Activated CD8-positive, alpha-beta memory T cell treated with anti-CD3 and anti-CD28 coated beads for 4 hours (primary cell): Measurements from ENCODE around the gene ST6GALNAC4.

Experiments used
- DNase-seq, 2 donors: peaks; one replicate each; pipeline ENCODE4 v3.0.0-alpha.2; 2020; ENCODE audit warnings: low read depth in 2 of 2

Gene ST6GALNAC4

GRCh38 chr9:127929625-127929979 lies 12.8 kb upstream of the ST6GALNAC4 start:
- DNase-seq: no peak

DNA sequence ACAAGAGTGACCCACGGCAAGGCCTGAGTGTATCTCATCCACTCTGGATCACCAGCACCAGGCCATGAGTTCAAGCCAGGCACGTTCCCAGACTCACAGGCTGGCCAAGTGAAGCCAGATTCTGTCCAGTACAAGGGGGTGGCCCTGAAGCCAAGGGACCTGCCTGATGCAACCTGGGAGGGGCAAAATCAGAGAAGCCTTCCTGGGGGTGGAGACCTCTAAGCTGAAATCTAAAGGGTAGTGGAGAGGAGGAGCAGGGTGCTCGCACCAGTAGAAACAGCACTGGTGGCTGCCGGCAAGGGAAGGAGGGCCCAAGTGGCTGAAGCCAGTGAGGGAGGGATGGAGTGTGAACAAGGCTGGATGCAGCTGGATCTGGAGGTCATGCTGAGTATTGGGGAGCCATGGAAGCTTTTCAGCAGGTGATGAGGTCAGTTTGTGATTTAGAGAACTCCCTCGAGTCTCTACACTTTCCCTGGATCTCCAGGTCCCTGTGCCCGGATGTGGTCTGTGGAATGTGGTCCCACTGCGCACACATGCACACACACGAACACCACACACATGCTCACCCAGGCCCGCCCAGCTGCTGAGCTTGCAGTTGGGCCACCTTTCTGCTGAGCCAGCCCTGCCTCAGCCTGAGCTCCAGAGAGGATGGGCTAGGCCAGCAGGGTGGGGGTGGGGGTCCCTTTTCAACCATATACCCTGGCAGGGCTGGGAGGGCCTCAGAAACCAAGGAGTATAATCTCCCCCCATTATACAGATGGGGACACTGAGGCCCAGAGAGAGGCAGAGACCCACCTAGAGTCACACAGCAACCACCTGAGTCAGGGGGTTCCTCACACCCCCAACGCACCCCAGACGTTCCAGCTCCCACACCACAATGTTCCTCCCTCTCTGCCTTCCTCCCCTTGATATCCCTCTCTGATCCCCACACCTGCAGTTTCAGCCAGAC lies 12.1 kb upstream of the ST6GALNAC4 start:
- DNase-seq: no peak

- DNase-seq: no peak
Observed at GRCh38 chr9:127927988-127928675, 11.3 kb upstream of the ST6GALNAC4 start.

DNA sequence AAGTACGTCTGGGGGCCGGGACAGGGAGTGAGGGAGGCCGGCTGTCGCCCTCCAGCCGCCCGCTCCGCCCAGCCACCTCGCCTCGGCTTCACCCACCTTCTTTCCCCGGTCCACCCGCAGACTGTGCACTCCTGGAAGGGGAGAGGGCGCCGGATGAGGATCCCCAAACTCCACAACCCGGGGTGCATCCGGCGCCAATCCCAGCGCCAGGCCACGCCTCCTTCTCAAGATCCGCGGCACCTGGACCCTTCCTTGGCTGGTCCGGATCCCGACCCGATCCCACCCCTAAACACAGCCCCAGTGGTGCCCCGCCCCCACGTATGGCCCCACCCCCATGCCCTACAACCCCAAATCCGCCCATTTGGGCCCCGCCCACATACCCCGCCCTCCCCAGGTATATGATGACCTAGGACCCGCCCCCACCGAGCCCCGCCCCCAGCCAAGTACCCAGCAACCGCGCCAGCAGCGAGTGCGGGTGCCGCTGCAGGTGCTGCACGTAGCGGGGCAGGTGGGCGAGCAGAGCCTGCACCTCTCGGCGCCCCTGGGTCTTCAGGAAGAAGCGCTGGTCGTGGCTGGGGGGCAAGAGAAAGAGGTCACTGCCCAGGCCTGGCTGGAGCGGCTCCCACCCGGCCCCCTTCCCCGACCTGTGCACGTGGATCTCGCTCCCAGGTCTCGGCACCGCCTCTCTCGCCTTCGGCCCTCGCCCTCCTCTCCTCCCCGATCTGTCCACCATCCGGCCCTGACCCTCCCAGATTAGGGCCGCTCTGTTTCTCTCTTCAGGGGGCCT lies 10.6 kb upstream of the ST6GALNAC4 start:
- DNase-seq: peak; percentile 47 to 54

GRCh38 chr9:127926906-127927200 lies 10.0 kb upstream of the ST6GALNAC4 start:
- DNase-seq: no peak

DNA sequence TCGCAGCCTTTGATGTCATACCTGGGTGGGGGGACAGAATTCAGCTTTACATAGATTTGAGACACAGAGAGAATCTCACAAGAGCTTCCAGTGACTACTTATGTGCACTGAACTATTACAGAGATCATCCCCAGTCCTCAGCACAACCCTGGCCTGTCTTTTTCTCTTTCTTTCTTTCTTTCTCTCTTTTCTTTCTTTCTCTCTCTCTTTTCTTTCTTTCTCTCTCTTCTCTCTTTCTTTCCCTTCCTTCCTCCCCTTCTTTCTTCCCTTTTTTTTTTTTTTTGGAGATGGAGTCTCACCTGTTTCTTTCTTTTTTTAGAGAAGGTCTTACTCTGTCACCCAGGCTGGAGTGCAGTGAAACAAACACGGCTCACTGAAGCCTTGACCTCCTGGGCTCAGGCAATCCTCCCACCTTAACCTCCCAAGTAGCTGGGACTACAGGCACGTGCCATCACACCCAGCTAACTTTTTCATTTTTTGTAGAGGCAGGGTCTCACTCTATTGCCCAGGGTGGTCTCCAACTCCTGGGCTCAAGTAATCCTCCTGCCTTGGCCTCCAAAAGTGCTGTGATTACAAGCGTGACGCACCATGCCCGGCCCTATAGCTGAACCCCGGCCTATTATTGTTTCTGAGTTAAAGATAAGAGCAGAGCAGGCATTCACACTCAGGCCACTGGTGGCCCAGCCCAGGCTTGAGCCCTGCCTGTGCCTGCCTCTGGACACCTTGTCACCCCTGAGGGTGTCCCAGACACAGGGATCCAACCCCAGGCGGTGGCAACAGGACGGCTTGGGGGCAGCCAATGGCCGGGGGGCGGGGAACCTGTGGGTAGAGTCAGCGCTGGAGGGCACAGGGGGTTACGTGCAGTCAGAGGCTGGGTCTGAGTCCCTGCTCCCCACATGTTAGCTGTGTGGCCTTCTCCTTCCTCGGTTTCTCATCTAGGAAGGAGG lies 9.4 kb upstream of the ST6GALNAC4 start:
- no peak for DNase-seq

DNA sequence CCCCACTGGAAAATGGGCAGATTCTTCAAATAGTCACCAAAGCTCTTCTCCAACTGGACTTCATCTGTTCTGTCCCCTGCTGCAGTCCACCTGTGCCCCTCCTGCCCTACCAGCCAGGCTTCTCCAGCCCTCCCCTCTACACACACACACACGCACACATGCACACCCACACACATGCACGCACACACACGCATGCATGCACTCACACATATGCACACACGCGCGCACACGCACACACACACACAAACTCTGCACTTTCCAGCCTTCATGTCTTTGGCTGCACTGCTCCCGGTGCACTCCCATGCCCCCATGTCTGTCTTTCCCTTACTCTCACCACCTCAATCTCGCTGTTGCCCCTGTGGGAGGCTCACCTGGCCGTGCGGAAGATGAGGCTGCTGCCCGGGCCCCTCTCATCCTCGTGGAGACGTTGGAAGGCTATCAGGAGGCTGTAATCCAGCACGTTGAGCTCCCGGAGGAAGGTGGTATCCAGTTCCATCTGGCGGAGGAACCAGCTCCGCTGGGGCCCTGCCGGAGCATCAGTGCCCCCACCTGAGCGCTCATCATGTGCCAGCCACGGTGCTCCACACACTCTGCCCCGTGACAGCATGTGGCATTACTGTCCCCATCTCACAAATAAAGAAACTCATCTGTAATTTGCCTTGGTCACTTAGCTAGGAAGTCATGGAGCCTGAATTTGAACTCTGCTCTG lies 8.0 kb upstream of the ST6GALNAC4 start:
- no peak for DNase-seq

- no peak for DNase-seq
Observed at GRCh38 chr9:127923771-127924170, 6.9 kb upstream of the ST6GALNAC4 start.

- DNase-seq: no peak
Observed at GRCh38 chr9:127923046-127923445, 6.2 kb upstream of the ST6GALNAC4 start.

DNA sequence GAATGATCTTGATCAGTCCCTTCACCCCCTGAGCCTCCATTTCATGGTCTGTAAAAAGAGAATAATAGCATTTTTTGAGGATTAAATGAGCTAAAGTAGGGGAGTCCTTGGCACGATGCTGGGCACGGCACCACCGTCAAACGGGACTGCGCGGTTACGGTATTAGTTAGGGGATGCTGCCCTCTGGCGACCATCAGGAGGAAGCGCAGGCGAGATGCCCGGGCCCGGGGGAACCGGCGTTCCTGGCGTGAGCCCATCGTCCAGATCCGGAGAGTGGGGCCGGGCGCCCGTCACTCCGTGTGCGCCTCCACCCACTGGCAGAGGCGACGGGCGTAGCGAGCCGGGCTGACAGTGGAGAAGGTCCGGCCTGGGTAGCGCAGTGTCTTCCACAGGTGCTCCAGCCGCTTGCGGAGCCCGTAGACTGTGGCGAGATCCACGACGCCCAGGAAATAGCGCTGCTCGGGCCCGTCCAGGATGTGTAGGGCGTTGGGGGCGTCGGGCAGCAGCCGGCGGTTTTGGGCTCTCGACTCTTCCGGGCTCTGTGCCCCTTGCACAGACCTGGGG lies 4.8 kb upstream of the ST6GALNAC4 start:
- peak in 1 of 2 donors; percentile 57 for DNase-seq

- no peak for DNase-seq
Observed at GRCh38 chr9:127920794-127921193, 4.0 kb upstream of the ST6GALNAC4 start.

DNA sequence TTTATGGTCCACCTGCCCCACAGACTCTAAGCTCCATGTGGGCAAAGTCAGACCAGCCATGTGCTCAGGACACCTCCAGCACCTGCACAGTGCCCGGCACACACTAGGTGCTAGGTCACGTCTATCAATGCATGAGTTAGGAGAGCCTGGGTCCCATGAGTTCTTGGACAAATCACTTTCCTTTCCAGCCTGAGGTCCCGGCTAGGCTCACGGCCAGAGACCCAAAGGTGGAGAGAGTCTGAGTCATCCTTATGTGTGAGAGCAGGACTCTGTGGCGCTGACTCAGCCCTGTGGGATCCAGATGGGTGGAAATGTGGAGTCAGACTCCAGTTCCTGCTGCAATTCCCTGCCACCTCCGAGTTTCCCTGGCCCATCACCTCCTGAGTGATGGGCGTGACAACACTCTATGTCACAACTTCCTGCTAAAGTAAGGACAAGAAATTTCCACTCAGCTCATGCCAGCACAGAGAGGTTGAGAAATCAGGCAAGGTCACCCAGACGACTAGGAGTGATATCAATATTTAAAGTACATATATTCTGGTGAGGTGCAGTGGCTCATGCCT lies 2.5 kb upstream of the ST6GALNAC4 start:
- no peak for DNase-seq

DNA sequence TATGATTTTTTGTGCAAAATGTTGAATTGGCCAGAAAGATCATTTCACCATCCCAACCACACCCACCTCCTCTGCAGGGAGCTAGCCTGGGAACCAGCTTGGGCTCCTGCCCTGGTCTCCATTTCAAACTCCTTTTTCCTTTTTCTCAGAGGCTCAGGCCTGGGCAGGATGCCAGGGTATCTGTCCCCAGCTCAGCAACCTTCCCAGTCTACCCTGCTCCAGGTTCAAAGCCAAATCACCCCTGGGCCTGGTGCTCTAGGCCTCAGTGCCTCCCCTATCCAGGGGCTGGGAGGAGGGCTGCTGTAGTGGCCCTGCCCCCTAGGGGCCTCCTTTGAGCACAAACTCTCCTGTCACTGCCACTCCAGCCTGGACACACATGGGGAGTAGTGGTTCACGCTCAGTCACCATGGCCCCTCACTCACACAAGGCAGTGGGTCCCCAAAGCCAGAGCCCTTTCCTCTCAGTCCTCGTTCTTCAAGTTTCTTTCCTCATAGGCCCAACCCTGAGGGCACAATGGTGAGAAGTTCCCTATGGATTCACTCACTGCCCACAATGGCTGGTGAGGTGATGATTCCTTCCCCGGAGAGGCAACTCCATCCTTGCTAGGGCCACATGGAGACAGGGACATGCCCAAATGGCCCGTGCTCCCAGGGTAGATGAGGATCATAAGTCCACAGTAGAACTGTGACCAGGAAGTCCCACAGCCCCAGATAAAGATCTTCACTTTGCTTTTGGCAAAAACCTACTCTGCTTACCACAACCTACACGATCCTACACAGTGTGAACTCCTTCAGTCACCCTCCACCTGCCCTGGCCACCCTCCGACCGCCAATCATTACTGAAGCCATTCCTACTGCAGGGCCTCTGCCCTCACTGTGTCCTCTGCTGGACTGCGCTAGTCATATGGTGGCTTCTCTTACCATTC lies 1.6 kb upstream of the ST6GALNAC4 start:
- DNase-seq: no peak

GRCh38 chr9:127917603-127918002 lies 762 bp upstream of the ST6GALNAC4 start:
- DNase-seq: no peak

- no peak for DNase-seq
Observed at GRCh38 chr9:127915801-127916719, 781 bp downstream of the ST6GALNAC4 start.

- no peak for DNase-seq
Observed at GRCh38 chr9:127915325-127915752, 1.5 kb downstream of the ST6GALNAC4 start.

GRCh38 chr9:127913682-127914081 lies 3.2 kb downstream of the ST6GALNAC4 start:
- no peak for DNase-seq

DNA sequence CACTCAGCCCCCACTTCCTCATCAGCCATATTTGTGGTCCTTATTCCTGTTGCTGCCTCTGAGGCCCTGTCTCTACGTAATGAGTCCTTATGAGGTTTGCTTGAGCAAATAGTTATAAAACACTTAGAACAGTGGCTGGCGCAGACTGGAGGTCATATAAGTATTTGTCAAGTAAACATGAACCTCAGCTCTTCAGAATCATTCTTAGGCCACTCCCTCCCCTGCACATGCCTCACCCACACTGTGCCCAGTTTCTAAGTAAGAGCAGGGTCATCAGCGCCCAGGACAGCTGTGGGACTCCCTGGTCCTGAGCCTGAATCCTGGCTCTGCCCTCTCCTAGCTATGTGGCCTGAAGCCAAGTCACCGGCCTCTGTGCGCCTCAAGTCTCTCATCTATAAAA lies 4.0 kb downstream of the ST6GALNAC4 start:
- DNase-seq: no peak
